ENCODE data around the gene ASB2. TPM values are rescaled to one million over a fixed set of nuclear protein-coding genes. Genes with fewer than 3 reads are reported as not detected.

ASB2 gene
- total and polyA plus RNA-seq, 2 of the 13 experiments (the other 11 are each of a cell fraction or from before 2014, with no cell fraction given): 0.82 to 4.1 TPM

GRCh38 chr14:93953263-93953662, 23.1 kb downstream of the ASB2 start (continued):
- TF ChIP-seq, protein P1, sequence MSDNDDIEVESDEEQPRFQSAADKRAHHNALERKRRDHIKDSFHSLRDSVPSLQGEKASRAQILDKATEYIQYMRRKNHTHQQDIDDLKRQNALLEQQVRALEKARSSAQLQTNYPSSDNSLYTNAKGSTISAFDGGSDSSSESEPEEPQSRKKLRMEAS (IDR thresholded peaks at IDR 0.05): peak; percentile 29; the same call in 1 of the 2 replicates
- TF ChIP-seq REL (CRISPR knock-in tag; conservative IDR thresholded peaks at IDR 0.05): no peak
- TF ChIP-seq ZNF710 (CRISPR knock-in tag; IDR thresholded peaks at IDR 0.05; ENCODE audit: borderline replicate concordance): 0 out of 2 replicates have a peak, but pooled peaks have one; percentile 25
- TF ChIP-seq MED13 (CRISPR knock-in tag; IDR thresholded peaks at IDR 0.05): no peak
- TF ChIP-seq PPARG (CRISPR knock-in tag; conservative IDR thresholded peaks at IDR 0.05): 0 out of 2 replicates have a peak, but pooled peaks have one; percentile 36
- TF ChIP-seq GABPA (IDR thresholded peaks at IDR 0.05; ENCODE audit: low read depth, low read length): no peak
- TF ChIP-seq GABPA (CRISPR knock-in tag; IDR thresholded peaks at IDR 0.05; ENCODE audit: low read depth): no peak
- no peak for TF ChIP-seq ZNF772 (CRISPR knock-in tag; IDR thresholded peaks at IDR 0.05)
- TF ChIP-seq ATF7 (IDR thresholded peaks at IDR 0.05): no peak
- TF ChIP-seq ATF7 (CRISPR knock-in tag; IDR thresholded peaks at IDR 0.05): no peak
- TF ChIP-seq, protein P2, sequence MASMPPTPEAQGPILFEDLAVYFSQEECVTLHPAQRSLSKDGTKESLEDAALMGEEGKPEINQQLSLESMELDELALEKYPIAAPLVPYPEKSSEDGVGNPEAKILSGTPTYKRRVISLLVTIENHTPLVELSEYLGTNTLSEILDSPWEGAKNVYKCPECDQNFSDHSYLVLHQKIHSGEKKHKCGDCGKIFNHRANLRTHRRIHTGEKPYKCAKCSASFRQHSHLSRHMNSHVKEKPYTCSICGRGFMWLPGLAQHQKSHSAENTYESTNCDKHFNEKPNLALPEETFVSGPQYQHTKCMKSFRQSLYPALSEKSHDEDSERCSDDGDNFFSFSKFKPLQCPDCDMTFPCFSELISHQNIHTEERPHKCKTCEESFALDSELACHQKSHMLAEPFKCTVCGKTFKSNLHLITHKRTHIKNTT (CRISPR knock-in tag; IDR thresholded peaks at IDR 0.05): no peak
- TF ChIP-seq NR2F6 (IDR thresholded peaks at IDR 0.05): no peak
- peak; percentile 25; the same call in 1 of the 2 replicates for TF ChIP-seq NR2F6 (CRISPR knock-in tag; IDR thresholded peaks at IDR 0.05)
- peak; percentile 38; the same call in 1 of the 2 replicates for TF ChIP-seq ZFP91 (CRISPR knock-in tag; IDR thresholded peaks at IDR 0.05; ENCODE audit: borderline replicate concordance)
- no peak for TF ChIP-seq ZNF12 (CRISPR knock-in tag; IDR thresholded peaks at IDR 0.05)
- TF ChIP-seq, protein P3, sequence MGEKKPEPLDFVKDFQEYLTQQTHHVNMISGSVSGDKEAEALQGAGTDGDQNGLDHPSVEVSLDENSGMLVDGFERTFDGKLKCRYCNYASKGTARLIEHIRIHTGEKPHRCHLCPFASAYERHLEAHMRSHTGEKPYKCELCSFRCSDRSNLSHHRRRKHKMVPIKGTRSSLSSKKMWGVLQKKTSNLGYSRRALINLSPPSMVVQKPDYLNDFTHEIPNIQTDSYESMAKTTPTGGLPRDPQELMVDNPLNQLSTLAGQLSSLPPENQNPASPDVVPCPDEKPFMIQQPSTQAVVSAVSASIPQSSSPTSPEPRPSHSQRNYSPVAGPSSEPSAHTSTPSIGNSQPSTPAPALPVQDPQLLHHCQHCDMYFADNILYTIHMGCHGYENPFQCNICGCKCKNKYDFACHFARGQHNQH (CRISPR knock-in tag; IDR thresholded peaks at IDR 0.05): peak; percentile 39; the same call in 1 of the 2 replicates
- TF ChIP-seq, protein P4, sequence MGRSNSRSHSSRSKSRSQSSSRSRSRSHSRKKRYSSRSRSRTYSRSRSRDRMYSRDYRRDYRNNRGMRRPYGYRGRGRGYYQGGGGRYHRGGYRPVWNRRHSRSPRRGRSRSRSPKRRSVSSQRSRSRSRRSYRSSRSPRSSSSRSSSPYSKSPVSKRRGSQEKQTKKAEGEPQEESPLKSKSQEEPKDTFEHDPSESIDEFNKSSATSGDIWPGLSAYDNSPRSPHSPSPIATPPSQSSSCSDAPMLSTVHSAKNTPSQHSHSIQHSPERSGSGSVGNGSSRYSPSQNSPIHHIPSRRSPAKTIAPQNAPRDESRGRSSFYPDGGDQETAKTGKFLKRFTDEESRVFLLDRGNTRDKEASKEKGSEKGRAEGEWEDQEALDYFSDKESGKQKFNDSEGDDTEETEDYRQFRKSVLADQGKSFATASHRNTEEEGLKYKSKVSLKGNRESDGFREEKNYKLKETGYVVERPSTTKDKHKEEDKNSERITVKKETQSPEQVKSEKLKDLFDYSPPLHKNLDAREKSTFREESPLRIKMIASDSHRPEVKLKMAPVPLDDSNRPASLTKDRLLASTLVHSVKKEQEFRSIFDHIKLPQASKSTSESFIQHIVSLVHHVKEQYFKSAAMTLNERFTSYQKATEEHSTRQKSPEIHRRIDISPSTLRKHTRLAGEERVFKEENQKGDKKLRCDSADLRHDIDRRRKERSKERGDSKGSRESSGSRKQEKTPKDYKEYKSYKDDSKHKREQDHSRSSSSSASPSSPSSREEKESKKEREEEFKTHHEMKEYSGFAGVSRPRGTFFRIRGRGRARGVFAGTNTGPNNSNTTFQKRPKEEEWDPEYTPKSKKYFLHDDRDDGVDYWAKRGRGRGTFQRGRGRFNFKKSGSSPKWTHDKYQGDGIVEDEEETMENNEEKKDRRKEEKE (IDR thresholded peaks at IDR 0.05): no peak
- TF ChIP-seq FOXA3 (CRISPR knock-in tag; IDR thresholded peaks at IDR 0.05): 0 out of 2 replicates have a peak, but pooled peaks have one; percentile 28
- no peak for TF ChIP-seq HHEX (CRISPR knock-in tag; IDR thresholded peaks at IDR 0.05)
- no peak for TF ChIP-seq ZBTB1 (CRISPR knock-in tag; IDR thresholded peaks at IDR 0.05; ENCODE audit: borderline replicate concordance)
- TF ChIP-seq RAD21 (CRISPR knock-in tag; IDR thresholded peaks at IDR 0.05): peak; percentile 72
- TF ChIP-seq EEA1 (CRISPR knock-in tag; IDR thresholded peaks at IDR 0.05; ENCODE audit: borderline replicate concordance): no peak
- TF ChIP-seq THAP11 (CRISPR knock-in tag; IDR thresholded peaks at IDR 0.05): no peak
- no peak for TF ChIP-seq KDM2A (CRISPR knock-in tag; IDR thresholded peaks at IDR 0.05; ENCODE audit: borderline replicate concordance, low read depth)
